SK-N-SH treated with all-trans-retinoic acid at 6 μM for 48 hours (cell line): ENCODE data around the gene ZNF493.

ENCODE experiments used
- ATAC-seq: fragments of 200-7000 bp; cut with Tn5 transposase; 3 replicates; pipeline ENCODE4 v1.9.1; 2020; ENCODE audit warnings: mild to moderate bottlenecking, moderate library complexity
- ARNTL ChIP-seq: fragments of 450-650 bp; formaldehyde crosslinking; IDR thresholded peaks from 2 replicates; pipeline ENCODE4 v1.5.0; 2020; ENCODE audit warnings: low read depth, mild to moderate bottlenecking, moderate library complexity, borderline replicate concordance
- BACH2 ChIP-seq: fragments of 250-450 bp; sonication (Bioruptor Pico); IDR thresholded peaks from 2 replicates; pipeline ENCODE4 v1.9.0; 2021; ENCODE audit warnings: mild to moderate bottlenecking, borderline replicate concordance
- CSDC2 ChIP-seq: fragments of 250-450 bp; sonication (Bioruptor Pico); IDR thresholded peaks from 2 replicates; pipeline ENCODE4 v1.5.0; 2020; ENCODE audit warnings: mild to moderate bottlenecking, moderate library complexity
- ESRRG ChIP-seq: fragments of 250-450 bp; sonication (Bioruptor Pico); IDR thresholded peaks from 2 replicates; pipeline ENCODE4 v1.6.1; 2021; ENCODE audit warnings: mild to moderate bottlenecking
- GLIS3 ChIP-seq: fragments of 250-450 bp; sonication (Bioruptor Pico); IDR thresholded peaks from 2 replicates; pipeline ENCODE4 v1.5.0; 2020; ENCODE audit warnings: mild to moderate bottlenecking, moderate library complexity
- ISL1 ChIP-seq: fragments of 250-450 bp; sonication (Bioruptor Pico); IDR thresholded peaks from 2 replicates; pipeline ENCODE4 v2.1.2; 2022; ENCODE audit warnings: mild to moderate bottlenecking, moderate library complexity
- OSR1 ChIP-seq: fragments of 250-450 bp; sonication (Bioruptor Pico); IDR thresholded peaks from 2 replicates; pipeline ENCODE4 v1.8.0; 2022; ENCODE audit warnings: moderate library complexity, mild to moderate bottlenecking, inconsistent platforms
- PPARA ChIP-seq: fragments of 250-450 bp; sonication (Bioruptor Pico); IDR thresholded peaks from 2 replicates; pipeline ENCODE4 v1.5.0; 2020; ENCODE audit warnings: mild to moderate bottlenecking, borderline replicate concordance
- RARB ChIP-seq: fragments of 250-450 bp; sonication (Bioruptor Pico); IDR thresholded peaks from 2 replicates; pipeline ENCODE4 v1.8.0; 2021; ENCODE audit warnings: mild to moderate bottlenecking, moderate library complexity
- SNAI2 ChIP-seq: fragments of 250-450 bp; sonication (Bioruptor Pico); IDR thresholded peaks from 2 replicates; pipeline ENCODE4 v1.5.0; 2020; ENCODE audit warnings: mild to moderate bottlenecking, moderate library complexity
- TCF4 ChIP-seq: fragments of 250-450 bp; sonication (Bioruptor Pico); IDR thresholded peaks from 2 replicates; pipeline ENCODE4 v1.8.0; 2021; ENCODE audit warnings: mild to moderate bottlenecking, moderate library complexity, borderline replicate concordance
- TOX ChIP-seq: fragments of 250-450 bp; sonication (Bioruptor Pico); IDR thresholded peaks from 2 replicates; pipeline ENCODE4 v1.8.0; 2021; ENCODE audit warnings: mild to moderate bottlenecking, moderate library complexity, borderline replicate concordance
- ZC3H10 ChIP-seq: fragments of 250-450 bp; sonication (Bioruptor Pico); IDR thresholded peaks from 2 replicates; pipeline ENCODE4 v1.5.1; 2021; ENCODE audit warnings: mild to moderate bottlenecking, moderate library complexity
- ZFP3 ChIP-seq: fragments of 250-450 bp; sonication (Bioruptor Pico); IDR thresholded peaks from 2 replicates; pipeline ENCODE4 v1.5.0; 2020; ENCODE audit warnings: mild to moderate bottlenecking, moderate library complexity
- ZFP30 ChIP-seq: fragments of 450-650 bp; formaldehyde crosslinking; IDR thresholded peaks from 2 replicates; pipeline ENCODE4 v1.5.0; 2022; ENCODE audit warnings: mild to moderate bottlenecking, moderate library complexity
- ZNF565 ChIP-seq: fragments of 450-650 bp; formaldehyde crosslinking; conservative IDR thresholded peaks from 2 replicates; pipeline ENCODE4 v1.5.0; 2020; ENCODE audit warnings: low read depth, mild to moderate bottlenecking, moderate library complexity
- ZNF70 ChIP-seq: fragments of 450-650 bp; formaldehyde crosslinking; IDR thresholded peaks from 2 replicates; pipeline ENCODE4 v1.5.0; 2020; ENCODE audit warnings: mild to moderate bottlenecking, moderate library complexity
- ZNF8 ChIP-seq: fragments of 450-650 bp; formaldehyde crosslinking; IDR thresholded peaks from 2 replicates; pipeline ENCODE4 v1.5.0; 2020; ENCODE audit warnings: mild to moderate bottlenecking, moderate library complexity
- TF ChIP-seq, protein P1 (sequence below): fragments of 250-450 bp; sonication (Bioruptor Pico); IDR thresholded peaks from 2 replicates; pipeline ENCODE4 v1.5.0; 2020; ENCODE audit warnings: mild to moderate bottlenecking, moderate library complexity
- TF ChIP-seq, protein P2 (sequence below): fragments of 250-450 bp; sonication (Bioruptor Pico); IDR thresholded peaks from 2 replicates; pipeline ENCODE4 v1.8.0; 2020; ENCODE audit warnings: mild to moderate bottlenecking, moderate library complexity, borderline replicate concordance
- TF ChIP-seq, protein P3 (sequence below): fragments of 250-450 bp; sonication (Bioruptor Pico); IDR thresholded peaks from 2 replicates; pipeline ENCODE4 v1.8.0; 2021; ENCODE audit warnings: low read depth, mild to moderate bottlenecking, moderate library complexity, borderline replicate concordance

Gene ZNF493

GRCh38 chr19:21396121-21396520 lies 812 bp upstream of the ZNF493 start:
- ATAC-seq, result no peak
- no peak for TF ChIP-seq SNAI2
- TF ChIP-seq BACH2 (CRISPR knock-in tag), result no peak
- TF ChIP-seq ZFP30 (CRISPR knock-in tag), result no peak
- TF ChIP-seq ESRRG, result no peak
- no peak for TF ChIP-seq ZC3H10
- TF ChIP-seq ZNF565 (CRISPR knock-in tag), result no peak
- no peak for TF ChIP-seq GLIS3 (CRISPR knock-in tag)
- TF ChIP-seq TCF4 (CRISPR knock-in tag), result no peak
- no peak for TF ChIP-seq ISL1 (CRISPR knock-in tag)
- no peak for TF ChIP-seq CSDC2
- TF ChIP-seq, protein P1, sequence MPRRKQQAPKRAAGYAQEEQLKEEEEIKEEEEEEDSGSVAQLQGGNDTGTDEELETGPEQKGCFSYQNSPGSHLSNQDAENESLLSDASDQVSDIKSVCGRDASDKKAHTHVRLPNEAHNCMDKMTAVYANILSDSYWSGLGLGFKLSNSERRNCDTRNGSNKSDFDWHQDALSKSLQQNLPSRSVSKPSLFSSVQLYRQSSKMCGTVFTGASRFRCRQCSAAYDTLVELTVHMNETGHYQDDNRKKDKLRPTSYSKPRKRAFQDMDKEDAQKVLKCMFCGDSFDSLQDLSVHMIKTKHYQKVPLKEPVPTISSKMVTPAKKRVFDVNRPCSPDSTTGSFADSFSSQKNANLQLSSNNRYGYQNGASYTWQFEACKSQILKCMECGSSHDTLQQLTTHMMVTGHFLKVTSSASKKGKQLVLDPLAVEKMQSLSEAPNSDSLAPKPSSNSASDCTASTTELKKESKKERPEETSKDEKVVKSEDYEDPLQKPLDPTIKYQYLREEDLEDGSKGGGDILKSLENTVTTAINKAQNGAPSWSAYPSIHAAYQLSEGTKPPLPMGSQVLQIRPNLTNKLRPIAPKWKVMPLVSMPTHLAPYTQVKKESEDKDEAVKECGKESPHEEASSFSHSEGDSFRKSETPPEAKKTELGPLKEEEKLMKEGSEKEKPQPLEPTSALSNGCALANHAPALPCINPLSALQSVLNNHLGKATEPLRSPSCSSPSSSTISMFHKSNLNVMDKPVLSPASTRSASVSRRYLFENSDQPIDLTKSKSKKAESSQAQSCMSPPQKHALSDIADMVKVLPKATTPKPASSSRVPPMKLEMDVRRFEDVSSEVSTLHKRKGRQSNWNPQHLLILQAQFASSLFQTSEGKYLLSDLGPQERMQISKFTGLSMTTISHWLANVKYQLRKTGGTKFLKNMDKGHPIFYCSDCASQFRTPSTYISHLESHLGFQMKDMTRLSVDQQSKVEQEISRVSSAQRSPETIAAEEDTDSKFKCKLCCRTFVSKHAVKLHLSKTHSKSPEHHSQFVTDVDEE (CRISPR knock-in tag), result no peak
- no peak for TF ChIP-seq RARB
- no peak for TF ChIP-seq ZFP3 (CRISPR knock-in tag)
- TF ChIP-seq PPARA, result no peak
- TF ChIP-seq, protein P2, sequence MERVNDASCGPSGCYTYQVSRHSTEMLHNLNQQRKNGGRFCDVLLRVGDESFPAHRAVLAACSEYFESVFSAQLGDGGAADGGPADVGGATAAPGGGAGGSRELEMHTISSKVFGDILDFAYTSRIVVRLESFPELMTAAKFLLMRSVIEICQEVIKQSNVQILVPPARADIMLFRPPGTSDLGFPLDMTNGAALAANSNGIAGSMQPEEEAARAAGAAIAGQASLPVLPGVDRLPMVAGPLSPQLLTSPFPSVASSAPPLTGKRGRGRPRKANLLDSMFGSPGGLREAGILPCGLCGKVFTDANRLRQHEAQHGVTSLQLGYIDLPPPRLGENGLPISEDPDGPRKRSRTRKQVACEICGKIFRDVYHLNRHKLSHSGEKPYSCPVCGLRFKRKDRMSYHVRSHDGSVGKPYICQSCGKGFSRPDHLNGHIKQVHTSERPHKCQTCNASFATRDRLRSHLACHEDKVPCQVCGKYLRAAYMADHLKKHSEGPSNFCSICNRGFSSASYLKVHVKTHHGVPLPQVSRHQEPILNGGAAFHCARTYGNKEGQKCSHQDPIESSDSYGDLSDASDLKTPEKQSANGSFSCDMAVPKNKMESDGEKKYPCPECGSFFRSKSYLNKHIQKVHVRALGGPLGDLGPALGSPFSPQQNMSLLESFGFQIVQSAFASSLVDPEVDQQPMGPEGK, result no peak

DNA sequence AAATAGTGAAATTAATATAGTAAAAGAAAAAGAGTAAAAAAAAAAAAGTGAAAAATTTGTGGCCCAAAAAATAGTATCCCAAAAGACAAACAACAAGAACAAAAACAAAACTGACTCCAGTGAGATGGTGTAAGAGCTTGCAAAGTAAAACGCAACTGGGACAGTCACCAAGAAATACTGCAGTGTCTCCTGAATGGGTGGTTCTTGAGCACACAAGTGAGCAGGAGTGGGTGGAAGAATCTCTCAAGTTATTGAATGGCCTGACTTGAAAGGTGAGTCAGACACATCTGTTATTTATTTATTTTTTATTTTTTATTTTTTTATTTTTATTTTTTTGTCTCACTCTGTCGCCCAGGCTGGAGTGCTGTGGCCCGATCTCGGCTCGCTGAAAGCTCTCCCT lies 1.9 kb downstream of the ZNF493 start:
- no peak for TF ChIP-seq ISL1 (CRISPR knock-in tag)
- TF ChIP-seq PPARA, result no peak
- no peak for TF ChIP-seq RARB
- TF ChIP-seq TOX (CRISPR knock-in tag), result no peak
- no peak for TF ChIP-seq ZC3H10
- no peak for TF ChIP-seq ZNF70 (CRISPR knock-in tag)
- no peak for TF ChIP-seq ZFP3 (CRISPR knock-in tag)
- TF ChIP-seq ZNF565 (CRISPR knock-in tag), result no peak
- no peak for TF ChIP-seq ZNF8 (CRISPR knock-in tag)
- no peak for TF ChIP-seq TCF4 (CRISPR knock-in tag)
- no peak for TF ChIP-seq OSR1 (CRISPR knock-in tag)
- ATAC-seq, result no peak

- no peak for ATAC-seq
- TF ChIP-seq OSR1 (CRISPR knock-in tag) (no peak), ZNF70 (CRISPR knock-in tag) (no peak), PPARA (no peak), RARB (no peak), ISL1 (CRISPR knock-in tag) (no peak), GLIS3 (CRISPR knock-in tag) (no peak), ZFP3 (CRISPR knock-in tag) (no peak), ESRRG (no peak), TOX (CRISPR knock-in tag) (no peak), CSDC2 (no peak), ZNF565 (CRISPR knock-in tag) (no peak), ZC3H10 (no peak), BACH2 (CRISPR knock-in tag) (no peak), ZNF8 (CRISPR knock-in tag) (no peak)
- TF ChIP-seq, protein P3, sequence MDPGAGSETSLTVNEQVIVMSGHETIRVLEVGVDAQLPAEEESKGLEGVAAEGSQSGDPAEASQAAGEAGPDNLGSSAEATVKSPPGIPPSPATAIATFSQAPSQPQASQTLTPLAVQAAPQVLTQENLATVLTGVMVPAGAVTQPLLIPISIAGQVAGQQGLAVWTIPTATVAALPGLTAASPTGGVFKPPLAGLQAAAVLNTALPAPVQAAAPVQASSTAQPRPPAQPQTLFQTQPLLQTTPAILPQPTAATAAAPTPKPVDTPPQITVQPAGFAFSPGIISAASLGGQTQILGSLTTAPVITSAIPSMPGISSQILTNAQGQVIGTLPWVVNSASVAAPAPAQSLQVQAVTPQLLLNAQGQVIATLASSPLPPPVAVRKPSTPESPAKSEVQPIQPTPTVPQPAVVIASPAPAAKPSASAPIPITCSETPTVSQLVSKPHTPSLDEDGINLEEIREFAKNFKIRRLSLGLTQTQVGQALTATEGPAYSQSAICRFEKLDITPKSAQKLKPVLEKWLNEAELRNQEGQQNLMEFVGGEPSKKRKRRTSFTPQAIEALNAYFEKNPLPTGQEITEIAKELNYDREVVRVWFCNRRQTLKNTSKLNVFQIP, result no peak
- TF ChIP-seq, protein P2, result no peak
- TF ChIP-seq, all 23 proteins: peak for 0
Measured at GRCh38 chr19:21402303-21402985, 5.5 kb downstream of the ZNF493 start.

DNA sequence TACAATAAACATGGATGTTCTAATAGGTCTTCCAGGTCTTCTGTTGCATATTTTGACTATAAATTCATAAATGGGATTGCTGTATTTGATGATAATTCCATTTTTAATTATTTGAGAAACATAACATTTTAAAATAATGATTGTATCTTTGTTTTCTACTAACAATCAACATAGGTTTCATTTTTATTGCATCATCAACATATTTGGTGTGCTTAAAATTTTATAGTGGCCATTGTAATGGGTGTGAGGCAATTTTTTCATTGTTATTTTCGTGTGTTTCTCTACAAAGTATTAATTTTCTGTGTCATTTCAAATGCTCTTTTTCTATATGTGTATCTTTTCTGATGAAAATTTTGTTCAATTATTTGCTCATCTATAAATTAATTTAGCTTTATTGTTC lies 13.2 kb downstream of the ZNF493 start:
- no peak for ATAC-seq
- TF ChIP-seq TOX (CRISPR knock-in tag), result no peak
- no peak for TF ChIP-seq TCF4 (CRISPR knock-in tag)
- no peak for TF ChIP-seq ZC3H10
- no peak for TF ChIP-seq OSR1 (CRISPR knock-in tag)
- no peak for TF ChIP-seq ZNF565 (CRISPR knock-in tag)
- TF ChIP-seq RARB, result no peak
- TF ChIP-seq ZFP3 (CRISPR knock-in tag), result no peak
- no peak for TF ChIP-seq ESRRG
- no peak for TF ChIP-seq ARNTL (CRISPR knock-in tag)
- TF ChIP-seq, protein P1 (CRISPR knock-in tag), result no peak
